ENCODE results near the gene DNAH14.
"Not testable (repeated sequence)": the region's sequence is repeated elsewhere in the genome, so short reads cannot be mapped to it uniquely, and the experiment has no call there.

DNAH14 gene

DNA sequence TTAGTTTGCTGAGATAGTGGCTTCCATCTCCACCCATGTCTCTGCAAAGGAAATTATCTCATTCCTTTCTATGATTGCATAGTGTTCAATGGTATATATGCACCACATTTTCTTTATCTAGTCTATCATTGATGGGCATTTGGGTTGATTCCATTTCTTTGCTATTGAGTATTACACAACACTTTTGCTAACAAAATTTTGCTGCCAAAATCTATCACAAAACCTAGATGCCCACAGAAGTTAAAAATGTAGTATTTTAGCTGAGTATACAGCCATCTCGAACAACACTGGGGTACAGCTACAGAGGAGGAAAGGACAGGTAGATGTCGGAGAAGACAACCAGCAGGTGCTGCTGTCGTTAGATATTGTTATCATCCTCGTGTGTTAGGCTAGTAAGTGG is 430.6 kb downstream of the DNAH14 start:
- no peak for DNase-seq

DNA sequence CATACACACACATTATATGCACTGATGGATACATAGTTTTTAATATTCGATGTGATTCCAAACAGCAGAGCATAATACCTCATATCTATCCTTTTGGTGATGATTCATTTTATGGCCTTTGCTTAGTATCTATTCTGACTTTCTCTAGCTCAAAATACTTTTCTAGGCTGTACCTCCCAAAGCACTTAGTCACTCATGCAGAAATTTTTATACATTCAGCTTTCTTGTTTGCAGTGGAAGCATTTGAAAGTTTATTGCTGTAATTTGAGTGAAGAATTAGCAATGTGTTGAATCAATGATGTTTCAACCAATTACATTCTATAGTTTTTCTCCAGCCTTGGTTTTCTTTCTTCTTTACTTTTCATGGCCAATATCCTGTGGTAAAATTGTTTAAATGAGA is 431.7 kb downstream of the DNAH14 start:
- DNase-seq: no peak

DNA sequence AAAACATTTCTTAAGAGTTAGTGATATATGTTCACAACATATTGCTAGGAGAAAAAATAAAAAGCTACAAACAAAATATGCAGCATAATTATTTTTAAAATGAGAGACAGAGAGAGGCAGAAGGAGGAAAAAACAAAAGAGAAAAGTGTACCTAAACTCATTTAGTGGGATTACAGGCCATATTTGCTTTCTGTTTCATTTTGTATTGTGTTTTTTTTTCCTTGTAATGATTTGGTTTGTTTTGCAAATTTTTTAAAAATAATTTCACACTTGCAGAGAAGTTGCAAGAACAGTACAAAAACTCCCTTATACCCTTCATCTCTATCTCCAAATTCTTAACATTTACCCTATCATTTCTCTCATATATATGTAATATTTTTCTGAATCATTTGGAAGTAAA is 433.3 kb downstream of the DNAH14 start:
- no peak for DNase-seq

DNA sequence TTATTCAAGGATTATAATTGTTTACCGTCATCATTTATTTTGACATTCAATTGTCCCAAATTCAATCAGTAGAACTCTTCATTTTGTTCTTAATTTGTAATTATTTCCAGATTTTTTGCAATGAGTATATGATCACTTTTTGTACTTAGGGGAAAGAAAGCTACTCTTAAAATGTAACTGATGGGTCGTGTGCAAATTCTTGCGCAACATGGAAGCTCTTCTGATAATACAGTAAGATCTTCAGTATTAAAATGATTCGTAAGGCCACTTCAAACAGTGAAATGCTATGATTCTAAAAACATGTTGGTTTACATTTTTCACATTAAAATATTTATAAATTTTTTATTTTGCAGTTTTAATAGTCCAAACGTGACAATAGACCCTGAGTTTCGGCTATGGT is 435.0 kb downstream of the DNAH14 start:
- no peak for DNase-seq

DNA sequence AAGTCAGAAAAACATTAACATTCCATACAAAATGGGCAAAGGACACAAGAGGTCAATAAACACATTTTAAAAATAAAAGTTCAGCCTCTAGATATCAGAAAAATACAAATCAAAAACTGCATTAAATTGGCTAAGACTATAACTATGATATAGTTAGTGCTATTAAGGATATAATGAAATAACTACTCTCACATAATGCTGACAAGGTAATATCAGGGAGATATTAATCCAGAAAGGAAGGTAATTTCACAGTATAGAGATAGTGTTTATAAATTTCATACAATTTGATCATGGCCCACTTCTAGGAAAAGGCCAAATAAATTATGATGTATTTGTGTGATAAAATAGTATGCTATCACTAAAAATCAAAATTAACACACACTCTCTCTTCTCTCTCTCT is 436.5 kb downstream of the DNAH14 start:
- no peak for DNase-seq

DNA sequence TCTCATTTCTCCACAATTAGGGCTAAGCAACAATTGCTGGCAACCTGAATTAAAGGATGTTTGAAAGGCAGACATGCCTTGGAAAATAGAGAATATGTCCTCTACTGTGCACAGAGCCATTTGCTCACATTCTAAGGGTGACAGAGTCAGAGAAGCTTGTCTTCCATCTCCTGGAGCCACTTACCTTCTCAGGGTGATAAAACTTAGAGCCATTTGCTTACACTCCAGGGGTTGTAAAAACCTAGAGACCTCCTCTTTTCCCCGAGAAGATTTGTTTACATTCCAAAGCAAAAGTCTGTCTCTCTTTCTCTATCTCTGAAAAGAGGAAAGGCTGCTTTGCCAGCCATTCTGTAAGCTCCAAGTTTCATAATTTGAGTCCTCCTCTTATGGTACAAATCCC is 437.1 kb downstream of the DNAH14 start:
- no peak for DNase-seq

DNA sequence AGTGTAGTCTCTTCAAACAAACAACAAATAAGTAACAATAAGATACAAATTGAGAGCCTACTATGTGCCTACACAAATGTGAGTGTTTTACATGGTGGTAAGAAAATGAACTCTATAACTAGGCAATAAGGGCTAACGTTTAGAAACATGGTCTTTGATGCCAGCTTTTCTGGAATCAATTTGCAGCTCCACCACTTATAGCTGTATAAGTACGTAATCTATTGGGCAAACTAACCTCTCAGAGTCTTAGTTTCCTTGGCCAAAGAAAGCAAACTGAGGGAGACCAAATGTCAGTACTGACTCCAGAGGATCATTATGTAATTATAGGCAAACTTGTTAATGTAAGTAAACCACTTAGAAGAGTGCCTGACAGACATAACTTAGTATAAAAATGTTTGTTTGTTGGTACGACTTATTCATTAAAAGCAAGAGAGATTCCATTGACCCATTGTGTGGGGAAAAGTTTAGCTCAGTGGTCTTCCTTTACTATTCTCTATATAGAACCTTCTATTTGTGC is 438.6 kb downstream of the DNAH14 start:
- no peak for DNase-seq

DNA sequence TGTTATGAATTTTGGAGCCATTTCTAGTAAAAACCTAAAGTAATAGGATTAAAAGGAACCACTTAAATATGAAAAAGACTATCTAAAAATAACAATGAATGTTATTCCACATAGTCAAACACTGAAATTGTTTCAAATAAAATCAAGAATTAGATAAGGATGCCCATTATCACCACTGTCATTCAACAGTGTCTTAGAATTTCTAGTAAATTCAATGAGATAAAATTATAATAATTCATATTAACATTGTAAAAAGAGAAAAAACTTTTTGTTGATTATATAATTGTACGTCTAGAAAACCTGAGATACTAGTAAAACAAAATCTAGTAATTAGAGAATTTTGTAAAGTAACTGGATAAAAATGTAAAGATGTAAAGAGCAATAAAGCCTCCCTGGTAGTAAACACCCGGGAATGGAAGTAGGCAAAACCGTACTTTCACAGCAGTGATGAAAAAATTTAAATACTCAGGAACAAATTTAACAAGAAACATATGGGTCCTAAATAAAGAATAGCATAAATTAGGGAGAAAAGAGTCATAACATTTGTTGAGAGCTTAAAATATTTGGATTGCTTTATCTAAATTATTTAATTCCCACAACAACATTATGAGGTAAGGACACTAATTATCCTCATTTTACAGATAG is 442.0 kb downstream of the DNAH14 start:
- DNase-seq: no peak

DNA sequence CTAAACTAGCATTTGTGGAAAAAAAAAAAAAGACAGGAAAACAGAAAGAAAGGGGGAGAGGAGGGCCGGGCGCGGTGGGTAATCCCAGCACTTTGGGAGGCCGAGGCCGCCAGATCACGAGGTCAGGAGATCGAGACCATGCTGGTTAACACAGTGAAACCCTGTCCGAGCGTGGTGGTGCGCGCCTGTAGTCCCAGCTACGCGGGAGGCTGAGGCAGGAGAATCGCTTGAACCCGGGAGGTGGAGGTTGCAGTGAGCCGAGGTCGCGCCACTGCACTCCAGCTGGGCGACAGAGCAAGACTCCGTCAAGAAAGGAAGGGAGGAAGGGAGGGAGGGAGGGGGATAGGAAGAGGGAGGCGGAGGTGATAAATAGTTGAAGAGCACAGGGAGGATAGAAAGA is 443.7 kb downstream of the DNAH14 start:
- DNase-seq: no peak

DNA sequence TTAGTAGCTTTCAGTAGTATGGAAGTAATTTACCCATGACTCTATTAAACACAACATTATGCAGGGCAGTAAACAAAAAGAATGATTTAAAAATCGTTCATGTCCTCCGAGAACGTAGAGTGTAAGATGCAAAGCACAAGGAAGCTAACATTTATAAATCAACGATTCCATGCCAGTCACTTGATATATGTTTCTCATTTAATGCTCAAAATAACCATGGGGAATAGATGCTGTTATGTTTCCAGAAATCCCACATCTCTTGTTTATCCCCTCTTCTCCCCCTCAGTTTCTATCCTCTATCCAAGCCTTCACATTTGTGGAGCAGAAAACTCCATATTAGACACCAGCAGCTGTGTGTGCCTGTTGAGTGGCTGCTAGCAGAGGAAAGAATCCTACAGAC is 445.5 kb downstream of the DNAH14 start:
- DNase-seq: no peak

DNA sequence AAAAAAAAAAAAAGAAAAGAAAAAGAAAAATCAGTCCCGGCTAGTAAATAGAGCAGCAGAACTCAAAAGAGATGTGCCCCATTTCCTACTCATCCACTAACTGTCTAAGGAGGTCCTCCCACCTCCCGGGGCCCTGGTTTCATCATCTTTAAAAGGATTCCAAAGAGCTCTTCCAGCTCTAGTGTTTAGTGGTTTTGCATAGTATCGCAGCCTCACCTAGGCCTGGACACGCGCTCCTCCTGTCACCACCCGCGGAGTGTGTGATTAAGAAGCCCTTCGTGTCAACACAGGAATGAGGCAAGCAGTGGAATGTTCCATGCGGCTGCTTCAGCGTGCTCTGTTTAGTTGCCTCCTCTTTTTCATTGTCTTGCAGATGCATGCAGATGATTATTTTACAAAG is 449.4 kb downstream of the DNAH14 start:
- DNase-seq: no peak

DNA sequence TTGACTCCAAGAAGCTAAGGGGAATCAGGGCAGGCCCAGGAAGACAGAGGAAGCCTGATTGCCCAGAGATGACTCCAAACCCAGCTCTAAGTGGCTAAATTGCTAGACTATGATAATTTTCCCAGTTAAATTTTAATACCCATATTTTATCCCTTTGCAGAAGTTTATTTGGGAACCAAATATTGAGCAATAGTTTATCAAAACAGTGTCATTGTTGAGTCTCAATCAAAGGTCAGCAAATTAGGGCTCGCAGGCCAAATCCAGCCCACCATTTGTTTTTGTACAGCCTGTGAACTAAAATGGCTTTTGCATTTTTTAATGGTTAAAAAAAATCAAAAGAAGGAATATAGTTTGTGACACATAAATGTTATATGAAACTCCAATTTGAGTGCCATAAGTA is 451.2 kb downstream of the DNAH14 start:
- DNase-seq: no peak

DNA sequence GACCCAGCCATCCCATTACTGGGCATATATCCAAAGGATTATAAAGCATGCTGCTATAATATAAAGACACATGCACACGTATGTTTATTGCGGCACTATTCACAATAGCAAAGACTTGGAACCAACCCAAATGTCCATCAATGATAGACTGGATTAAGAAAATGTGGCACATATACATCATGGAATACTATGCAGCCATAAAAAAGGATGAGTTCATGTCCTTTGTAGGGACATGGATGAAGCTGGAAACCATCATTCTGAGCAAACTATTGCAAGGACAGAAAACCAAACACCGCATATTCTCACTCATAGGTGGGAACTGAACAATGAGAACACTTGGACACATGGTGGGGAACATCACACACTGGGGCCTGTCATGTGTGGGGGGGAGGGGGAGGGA is 457.4 kb downstream of the DNAH14 start:
- not testable (repeated sequence) for DNase-seq

DNA sequence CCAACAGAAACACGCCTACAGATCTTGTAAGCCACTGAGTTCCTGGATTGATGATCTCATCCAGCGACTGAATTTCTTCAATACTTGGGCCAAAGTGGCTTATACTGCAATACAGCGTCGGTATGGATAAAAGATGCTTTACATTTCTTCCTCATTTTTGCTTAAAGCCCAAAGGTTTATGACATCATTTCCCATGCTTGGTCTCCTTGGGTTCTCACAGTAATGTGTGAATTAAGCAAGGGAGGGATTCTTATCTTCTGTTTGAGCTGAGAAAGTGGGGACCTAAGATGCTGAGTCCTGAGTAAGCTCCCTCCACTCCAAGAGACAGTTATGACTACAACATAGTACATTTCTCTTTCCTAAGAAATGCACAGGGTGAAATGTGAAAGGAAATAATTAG is 458.9 kb downstream of the DNAH14 start:
- DNase-seq: no peak

DNA sequence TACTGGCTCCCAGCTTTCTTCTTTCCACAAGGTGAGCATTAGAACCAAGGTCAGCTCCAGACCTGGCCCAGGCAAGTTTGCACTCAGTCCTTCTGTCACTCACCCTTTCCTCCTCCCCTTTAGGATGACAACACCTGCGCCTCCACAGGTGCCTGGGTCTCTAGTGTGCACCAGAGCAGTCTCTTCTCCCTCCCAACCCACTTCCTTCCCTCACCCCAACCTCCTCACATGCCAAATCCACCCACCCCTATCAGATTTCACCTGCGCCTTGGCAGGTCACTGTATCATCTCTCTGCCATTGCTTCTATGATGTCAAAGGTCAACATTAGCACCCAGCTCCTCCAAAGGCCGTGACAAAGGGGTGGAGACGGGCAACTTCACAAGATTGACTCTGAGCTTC is 460.4 kb downstream of the DNAH14 start:
- DNase-seq: no peak

DNA sequence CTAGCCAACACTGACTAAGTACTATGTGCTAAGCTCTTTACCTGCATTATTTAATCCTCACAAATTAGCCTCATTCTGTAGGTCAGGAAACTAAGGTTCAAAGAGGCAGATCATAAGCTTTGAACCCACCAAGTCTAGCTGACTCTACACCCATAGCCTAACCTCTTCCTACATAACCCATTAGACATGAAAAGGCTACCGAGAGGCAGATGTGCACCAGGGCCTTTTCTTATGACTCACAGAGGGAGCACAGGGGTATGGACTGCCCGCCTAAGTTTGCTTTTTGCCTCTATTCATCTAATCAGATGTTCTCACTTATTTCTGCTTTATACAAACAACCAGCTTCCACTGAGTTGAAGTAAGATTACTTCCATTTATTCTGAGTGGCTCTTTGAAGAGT is 466.9 kb downstream of the DNAH14 start:
- no peak for DNase-seq

DNA sequence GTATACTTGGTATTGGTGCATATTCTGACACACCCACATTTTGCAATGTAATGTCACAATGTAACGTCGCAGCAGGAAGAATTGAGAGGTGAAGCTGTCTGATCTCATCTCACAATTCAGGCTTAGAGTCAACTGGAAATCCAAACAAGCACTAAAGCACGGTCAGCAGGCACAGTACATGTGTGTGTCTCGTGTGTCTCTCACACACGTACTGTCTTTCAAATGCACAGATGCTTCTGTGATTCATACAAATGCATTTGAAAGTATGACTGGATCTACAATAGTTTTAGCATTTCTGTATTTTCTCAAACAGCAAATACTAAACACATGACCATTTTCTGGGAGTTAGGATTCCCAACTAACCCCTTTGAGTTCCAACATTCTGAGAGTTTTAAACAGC is 471.5 kb downstream of the DNAH14 start:
- DNase-seq: no peak

DNA sequence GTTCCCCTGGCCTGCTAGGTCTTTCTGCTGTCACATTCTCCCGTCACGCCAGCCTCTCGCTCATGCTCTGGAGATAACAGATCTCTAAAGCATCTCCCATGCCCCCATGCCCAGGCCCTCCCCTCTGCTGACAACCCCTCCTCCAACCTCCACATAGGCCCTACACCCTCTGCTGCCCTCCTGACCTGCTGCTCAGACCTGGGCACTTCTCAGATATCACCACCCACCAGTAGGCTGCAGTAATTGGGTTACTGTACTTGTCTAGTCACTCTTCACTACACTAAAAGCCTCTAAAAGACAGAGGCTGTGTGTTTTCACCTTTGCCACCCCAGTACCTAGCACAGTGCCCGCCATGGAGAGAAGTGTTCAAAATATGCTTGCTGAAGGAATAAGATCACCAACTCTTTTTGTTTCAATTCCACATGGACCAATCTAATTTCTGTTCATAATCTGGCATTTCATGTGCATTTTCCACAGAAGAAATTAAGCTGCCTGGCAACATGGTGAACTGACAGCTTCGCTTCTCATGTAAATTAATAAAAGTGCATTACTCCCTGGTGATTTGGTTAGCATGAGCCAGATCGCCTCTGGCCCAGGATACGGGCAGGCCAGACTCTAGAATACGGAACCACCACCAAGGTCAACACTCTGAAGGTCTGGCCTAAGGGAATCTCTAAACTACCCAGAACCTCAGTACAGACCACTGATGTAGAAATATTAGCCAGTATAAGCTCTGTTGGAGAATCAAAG is 477.7 kb downstream of the DNAH14 start:
- DNase-seq: no peak

DNA sequence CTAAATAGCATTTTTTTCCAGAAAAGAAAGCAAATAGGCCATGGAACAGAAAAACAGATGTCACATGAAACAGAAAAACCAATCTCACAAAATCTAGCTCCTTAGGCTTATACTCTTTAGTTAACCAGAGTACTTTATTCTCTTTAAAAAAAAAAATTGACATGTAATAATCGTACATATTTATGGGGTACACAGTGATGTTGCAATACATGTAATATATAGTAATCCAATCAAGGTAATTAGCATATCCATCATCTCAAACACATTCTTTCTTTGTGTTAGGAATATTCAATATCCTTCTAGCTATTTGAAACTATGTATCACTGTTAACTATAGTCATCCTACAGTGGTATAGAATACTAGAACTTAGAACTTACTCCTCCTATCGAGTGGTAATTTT is 478.3 kb downstream of the DNAH14 start:
- DNase-seq: no peak

DNA sequence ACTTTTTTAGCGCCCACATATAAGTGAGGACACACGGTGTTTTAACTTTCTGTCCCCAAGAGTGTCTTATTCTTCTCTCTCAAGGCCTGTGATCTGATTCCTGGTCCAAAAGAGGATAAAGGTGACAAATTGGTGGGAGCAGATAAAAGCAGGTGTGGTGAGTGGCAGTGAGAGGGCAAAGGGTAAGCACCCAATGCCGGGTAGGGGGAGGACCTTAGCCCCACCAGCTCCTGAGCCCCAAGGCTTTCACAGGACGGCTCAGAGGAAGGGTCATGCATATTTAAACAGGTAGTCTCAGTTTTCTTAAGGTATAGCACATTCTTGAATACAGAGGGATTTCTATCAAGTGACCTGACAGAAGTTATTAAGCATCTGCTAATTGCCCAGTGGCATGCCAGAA is 478.8 kb downstream of the DNAH14 start:
- no peak for DNase-seq

DNA sequence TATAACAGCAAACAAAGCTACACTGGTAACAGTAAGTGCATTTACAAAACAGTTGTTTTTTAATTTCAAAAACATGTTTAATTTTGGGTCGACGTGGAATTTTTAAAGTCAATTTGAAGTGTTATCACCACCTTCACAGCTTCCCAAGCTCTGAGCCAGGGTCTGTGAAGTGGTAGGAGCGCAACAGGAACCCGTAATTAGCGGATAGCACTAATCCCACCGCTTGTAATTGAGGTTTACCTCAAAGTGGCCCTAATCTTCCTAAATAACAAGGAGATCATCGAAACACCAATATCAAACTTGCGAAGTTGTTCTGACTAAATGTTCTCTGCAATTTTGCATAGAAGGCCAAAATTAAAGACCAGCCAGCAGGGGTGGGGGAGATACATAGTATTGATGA is 479.6 kb downstream of the DNAH14 start:
- no peak for DNase-seq

DNA sequence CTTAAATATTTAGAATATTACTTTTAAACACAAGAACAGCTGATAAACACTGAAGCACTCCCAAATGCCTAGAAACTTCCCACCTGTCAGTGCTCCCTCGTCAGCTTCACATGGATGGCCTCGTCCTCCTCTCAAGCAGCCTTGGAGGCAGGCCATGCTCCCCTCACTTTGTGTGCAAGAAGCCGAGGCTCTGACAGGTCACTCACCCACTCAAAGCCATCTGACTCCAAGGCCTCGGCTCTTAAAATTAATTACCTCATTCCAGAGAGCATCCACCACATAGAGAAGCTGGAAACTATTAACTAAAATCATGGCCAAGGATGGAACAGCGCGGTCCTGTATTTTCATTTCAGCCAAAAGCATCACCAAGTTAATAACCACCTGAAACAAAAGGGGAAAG is 480.6 kb downstream of the DNAH14 start:
- no peak for DNase-seq

DNA sequence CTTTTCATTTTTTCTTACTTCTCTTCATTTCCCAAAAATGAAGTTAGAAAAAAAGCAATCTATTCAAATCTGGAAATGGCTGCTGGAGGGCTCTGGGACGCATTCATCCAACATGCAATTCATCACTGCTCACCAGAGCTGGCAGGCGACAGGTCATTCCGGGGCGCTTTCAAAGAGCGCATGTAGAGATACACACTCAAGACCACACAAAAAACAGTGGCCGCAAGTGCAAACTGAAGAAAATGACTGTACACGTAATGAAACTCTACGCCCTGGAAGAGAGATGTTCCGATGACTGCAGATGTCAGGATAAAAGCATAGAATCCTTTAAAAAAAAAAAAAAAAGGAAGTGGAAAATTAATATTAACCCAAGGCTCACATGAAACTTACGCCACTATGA is 482.8 kb downstream of the DNAH14 start:
- no peak for DNase-seq

DNA sequence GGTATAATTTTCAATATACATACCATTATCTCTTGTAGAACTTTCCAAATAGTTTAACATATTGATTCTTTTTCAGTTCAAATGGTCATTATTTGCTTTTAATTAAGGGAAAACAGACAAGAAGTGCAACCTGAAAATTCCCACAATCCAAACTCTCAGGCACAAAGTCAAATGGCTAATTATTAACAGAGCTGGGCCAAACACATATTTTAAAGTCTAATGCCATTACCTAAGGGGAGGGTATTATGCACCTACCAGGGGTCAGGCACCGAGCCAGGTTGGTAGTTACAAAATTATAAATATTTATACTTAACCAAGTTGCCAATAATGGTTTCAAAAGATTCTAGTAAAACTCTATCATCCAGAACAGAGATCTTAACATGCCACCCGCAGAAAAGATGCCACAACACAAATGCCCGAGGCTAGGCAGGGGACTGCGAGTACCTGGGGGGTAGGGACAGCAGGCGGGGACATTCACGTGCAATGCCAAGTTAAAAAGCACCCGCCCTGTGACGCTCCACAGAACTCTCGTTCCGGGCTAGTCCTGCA is 483.4 kb downstream of the DNAH14 start:
- no peak for DNase-seq

All from NCI-H226 (cell line).